ENCODE results near the gene ACTRT3.

DNA sequence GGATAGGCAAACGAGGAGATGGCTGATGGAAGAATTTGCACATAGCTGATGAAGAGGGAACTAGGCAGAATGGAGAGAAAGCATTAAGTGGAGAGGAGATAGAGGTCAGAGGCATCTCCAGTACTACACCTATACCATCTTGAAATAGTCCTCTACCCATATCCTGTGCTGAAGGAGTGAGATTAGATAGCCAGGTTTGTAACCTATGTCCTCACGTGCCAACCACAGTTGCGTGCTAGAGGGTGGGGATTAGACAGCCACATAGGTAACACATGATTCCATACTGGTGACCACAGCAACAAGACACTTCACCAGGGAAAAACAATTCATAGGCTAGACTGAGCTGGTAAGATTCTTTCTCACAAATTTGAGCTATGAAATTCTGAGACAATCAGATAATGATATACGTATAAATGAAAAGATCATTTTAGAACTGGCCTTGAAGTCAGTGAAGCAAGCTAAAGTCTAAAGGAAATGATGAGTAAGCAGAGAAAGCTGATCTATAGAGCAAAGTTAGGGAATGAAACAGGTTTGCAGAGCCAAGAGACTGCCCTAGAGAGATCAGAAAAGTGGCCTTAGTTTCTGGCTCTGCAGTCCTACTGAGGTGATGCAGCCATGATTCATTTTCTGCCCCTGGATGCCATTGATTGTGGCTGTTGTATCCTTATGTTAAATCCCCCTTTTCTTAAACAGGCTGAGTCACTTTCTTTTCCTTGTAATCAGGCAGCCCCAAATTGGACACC is 21.5 kb upstream of the ACTRT3 start:
- TF ChIP-seq, protein P1, sequence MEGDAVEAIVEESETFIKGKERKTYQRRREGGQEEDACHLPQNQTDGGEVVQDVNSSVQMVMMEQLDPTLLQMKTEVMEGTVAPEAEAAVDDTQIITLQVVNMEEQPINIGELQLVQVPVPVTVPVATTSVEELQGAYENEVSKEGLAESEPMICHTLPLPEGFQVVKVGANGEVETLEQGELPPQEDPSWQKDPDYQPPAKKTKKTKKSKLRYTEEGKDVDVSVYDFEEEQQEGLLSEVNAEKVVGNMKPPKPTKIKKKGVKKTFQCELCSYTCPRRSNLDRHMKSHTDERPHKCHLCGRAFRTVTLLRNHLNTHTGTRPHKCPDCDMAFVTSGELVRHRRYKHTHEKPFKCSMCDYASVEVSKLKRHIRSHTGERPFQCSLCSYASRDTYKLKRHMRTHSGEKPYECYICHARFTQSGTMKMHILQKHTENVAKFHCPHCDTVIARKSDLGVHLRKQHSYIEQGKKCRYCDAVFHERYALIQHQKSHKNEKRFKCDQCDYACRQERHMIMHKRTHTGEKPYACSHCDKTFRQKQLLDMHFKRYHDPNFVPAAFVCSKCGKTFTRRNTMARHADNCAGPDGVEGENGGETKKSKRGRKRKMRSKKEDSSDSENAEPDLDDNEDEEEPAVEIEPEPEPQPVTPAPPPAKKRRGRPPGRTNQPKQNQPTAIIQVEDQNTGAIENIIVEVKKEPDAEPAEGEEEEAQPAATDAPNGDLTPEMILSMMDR (IDR thresholded peaks at IDR 0.05) = no peak
- TF ChIP-seq POLR2A (IDR thresholded peaks at IDR 0.05) = no peak

All from thyroid gland (tissue), 4 donors.